PC-9 (cell line): ENCODE data around the gene KCNG4. TPM values are rescaled to one million over a fixed set of nuclear protein-coding genes. Genes with fewer than 3 reads are reported as not detected.

ENCODE experiments used
- BruUV-seq: library from RNA; stranded (reverse); fragments of 400-500 nt; replicated peaks from 2 replicates; lab custom pipeline; 2021; lab: Mats Ljungman, UMichigan
- CTCF ChIA-PET: fragments of 300-600 bp; sonication (Branson Sonifier 250); formaldehyde crosslinking; loops from one replicate; lab custom pipeline; 2022; ENCODE audit warnings: antibody characterized with exemption; lab: Charles Lee
- POLR2A ChIA-PET: fragments of 300-600 bp; sonication (Branson Sonifier 250); formaldehyde crosslinking; loops from one replicate; lab custom pipeline; 2022; ENCODE audit warnings: antibody characterized with exemption; ENCODE audit not compliant: unreplicated experiment; lab: Charles Lee
- DNase-seq, 2 experiments: peaks; one replicate each; pipeline versions ENCODE4 v3.0.0 to v3.0.0-alpha.2; 2015 to 2022; ENCODE audit warnings: mixed read lengths in 1 of 2
- H2AFZ ChIP-seq: fragments of 200-600 bp; sonication (generic); 2 replicates; pipeline ENCODE4 v1.8.1; 2017; ENCODE audit warnings: antibody characterized with exemption
- H3F3A ChIP-seq: fragments of 200-600 bp; sonication (generic); 2 replicates; pipeline ENCODE4 v1.8.1; 2017; ENCODE audit warnings: antibody characterized with exemption, mild to moderate bottlenecking, low read depth; ENCODE audit not compliant: insufficient read depth
- H3K27ac ChIP-seq: fragments of 200-600 bp; sonication (generic); 2 replicates; pipeline ENCODE4 v1.6.1; 2016; ENCODE audit warnings: mixed run types
- H3K27me3 ChIP-seq: fragments of 200-600 bp; sonication (generic); 2 replicates; pipeline ENCODE4 v1.6.1; 2016; ENCODE audit warnings: low read depth, mixed run types; ENCODE audit not compliant: insufficient read depth
- H3K36me3 ChIP-seq: fragments of 200-600 bp; sonication (generic); 2 replicates; pipeline ENCODE4 v1.6.1; 2016; ENCODE audit warnings: low read depth, mixed run types
- H3K4me1 ChIP-seq: fragments of 200-600 bp; sonication (generic); replicated peaks from 2 replicates; pipeline ENCODE4 v1.6.1; 2016; ENCODE audit warnings: mixed run types; ENCODE audit not compliant: insufficient read depth
- H3K4me2 ChIP-seq: fragments of 200-600 bp; sonication (generic); 2 replicates; pipeline ENCODE4 v1.6.1; 2017; ENCODE audit warnings: mixed run types
- H3K4me3 ChIP-seq: fragments of 200-600 bp; sonication (generic); 2 replicates; pipeline ENCODE4 v1.6.1; 2016; ENCODE audit warnings: mixed run types
- H3K79me2 ChIP-seq: fragments of 200-600 bp; sonication (generic); 2 replicates; pipeline ENCODE4 v1.6.1; 2017; ENCODE audit warnings: low read depth, mixed run types
- H3K9me2 ChIP-seq: fragments of 200-600 bp; sonication (generic); 2 replicates; pipeline ENCODE4 v1.8.1; 2017; ENCODE audit warnings: mild to moderate bottlenecking; ENCODE audit not compliant: insufficient read depth
- H3K9me3 ChIP-seq: fragments of 200-600 bp; sonication (generic); 2 replicates; pipeline ENCODE4 v1.8.1; 2016; ENCODE audit warnings: low read depth; ENCODE audit not compliant: insufficient read depth
- H4K20me1 ChIP-seq: fragments of 200-600 bp; sonication (generic); 2 replicates; pipeline ENCODE4 v1.8.1; 2017; ENCODE audit not compliant: insufficient read depth
- EZH2 ChIP-seq: fragments of 200-600 bp; sonication (generic); IDR thresholded peaks from 2 replicates; pipeline ENCODE4 v1.8.0; 2017; ENCODE audit warnings: antibody characterized with exemption, low read depth
- intact Hi-C: fragments of 100-400 bp; cut with micrococcal nuclease; formaldehyde crosslinking; loops from one replicate; pipeline ENCODE4 v1.10.0; 2022; ENCODE audit not compliant: unreplicated experiment
- total RNA-seq: library from RNA; stranded (reverse); gene quantifications from 2 replicates; pipeline ENCODE4 v1.2.3, GENCODE V29; 2021
- TF ChIP-seq, protein P1 (sequence below): fragments of 200-600 bp; sonication (generic); conservative IDR thresholded peaks from 2 replicates; pipeline ENCODE4 v1.6.1; 2017; ENCODE audit warnings: mixed run types, antibody characterized with exemption, mild to moderate bottlenecking, moderate library complexity

KCNG4 gene
- total RNA-seq, 1 experiment from 2014 or later = not detected

DNA sequence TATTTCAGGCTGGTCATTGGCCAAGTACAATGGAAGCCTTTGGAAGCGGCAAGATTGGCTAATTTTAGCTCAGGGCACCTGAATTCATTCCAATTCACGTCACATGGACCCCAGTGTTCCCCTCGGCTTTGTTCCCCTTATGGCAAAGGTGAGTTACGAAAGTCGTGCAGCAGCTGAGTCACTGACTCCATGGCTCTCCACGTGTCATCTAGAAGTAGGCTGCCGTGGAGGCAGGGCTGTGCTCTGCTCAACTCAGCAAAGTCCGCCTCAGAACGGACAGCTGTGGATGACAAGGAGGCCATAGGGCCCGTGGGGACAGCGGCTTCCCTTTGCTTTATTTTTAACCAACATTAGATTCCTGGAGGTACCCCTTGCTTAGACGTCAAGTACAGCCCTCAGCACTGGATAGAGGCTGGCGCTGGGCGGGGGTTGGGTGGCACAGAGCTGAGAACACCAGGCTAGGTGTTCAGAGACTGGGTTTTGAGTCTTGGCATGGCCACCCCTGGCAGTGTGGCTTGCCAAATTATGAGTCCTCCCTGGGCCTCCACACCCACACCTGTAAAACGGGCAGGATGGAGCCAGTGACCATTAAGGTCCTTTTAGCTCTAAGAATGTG, 25.3 kb downstream of the KCNG4 start:
- POLR2A ChIA-PET = interaction anchor here (0.6 kb wide), 1 partner anchor 551 kb away, joined by 3 read pairs; no protein-coding TSS in a partner anchor
- H3K9me2 ChIP-seq = no peaks in the 10 kb centered on the region
- no peaks in the 10 kb centered on the region for H3K79me2 ChIP-seq
- CTCF ChIA-PET = no interaction called here
- H2AFZ ChIP-seq = no peak overlapping the region
- no TSS peak for BruUV-seq
- H3K27me3 ChIP-seq = no peaks in the 10 kb centered on the region
- H4K20me1 ChIP-seq = no peaks in the 10 kb centered on the region
- TF ChIP-seq, protein P1, sequence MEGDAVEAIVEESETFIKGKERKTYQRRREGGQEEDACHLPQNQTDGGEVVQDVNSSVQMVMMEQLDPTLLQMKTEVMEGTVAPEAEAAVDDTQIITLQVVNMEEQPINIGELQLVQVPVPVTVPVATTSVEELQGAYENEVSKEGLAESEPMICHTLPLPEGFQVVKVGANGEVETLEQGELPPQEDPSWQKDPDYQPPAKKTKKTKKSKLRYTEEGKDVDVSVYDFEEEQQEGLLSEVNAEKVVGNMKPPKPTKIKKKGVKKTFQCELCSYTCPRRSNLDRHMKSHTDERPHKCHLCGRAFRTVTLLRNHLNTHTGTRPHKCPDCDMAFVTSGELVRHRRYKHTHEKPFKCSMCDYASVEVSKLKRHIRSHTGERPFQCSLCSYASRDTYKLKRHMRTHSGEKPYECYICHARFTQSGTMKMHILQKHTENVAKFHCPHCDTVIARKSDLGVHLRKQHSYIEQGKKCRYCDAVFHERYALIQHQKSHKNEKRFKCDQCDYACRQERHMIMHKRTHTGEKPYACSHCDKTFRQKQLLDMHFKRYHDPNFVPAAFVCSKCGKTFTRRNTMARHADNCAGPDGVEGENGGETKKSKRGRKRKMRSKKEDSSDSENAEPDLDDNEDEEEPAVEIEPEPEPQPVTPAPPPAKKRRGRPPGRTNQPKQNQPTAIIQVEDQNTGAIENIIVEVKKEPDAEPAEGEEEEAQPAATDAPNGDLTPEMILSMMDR = no peak
- TF ChIP-seq EZH2 = no peak
- H3K4me1 ChIP-seq = peaks cover 6% of the 10 kb centered on the region; the same call in 1 of the 2 replicates
- no peak overlapping the region for H3K27ac ChIP-seq
- intact Hi-C loops = no loop called here
- no peak overlapping the region for H3K4me2 ChIP-seq
- no peaks in the 10 kb centered on the region for H3K9me3 ChIP-seq
- H3K36me3 ChIP-seq = no peaks in the 10 kb centered on the region
- DNase-seq = peak in 1 of 2 experiments; percentile 30
- H3F3A ChIP-seq = no peaks in the 10 kb centered on the region
- no peak overlapping the region for H3K4me3 ChIP-seq

DNA sequence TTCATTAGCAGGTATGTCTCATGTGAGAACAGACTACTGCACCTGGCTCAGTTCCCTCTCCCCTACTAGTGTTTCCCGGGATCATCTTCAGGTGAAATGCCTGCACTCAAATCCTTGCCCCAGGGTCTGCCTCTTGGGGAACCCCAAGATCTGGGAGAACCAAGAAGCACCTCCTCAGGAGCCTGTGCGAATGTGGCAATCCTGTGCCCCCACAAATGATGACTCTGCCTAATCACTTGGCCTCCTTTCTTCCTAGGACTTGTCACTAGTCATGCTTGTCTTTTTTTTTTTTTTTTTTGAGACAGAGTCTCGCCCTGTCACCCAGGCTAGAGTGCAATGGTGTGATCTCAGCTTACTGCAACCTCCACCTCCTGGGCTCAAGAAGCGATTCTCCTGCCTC, 27.2 kb downstream of the KCNG4 start:
- H3K4me3 ChIP-seq = no peak overlapping the region
- H3K9me2 ChIP-seq = no peaks in the 10 kb centered on the region
- no peaks in the 10 kb centered on the region for H3K27me3 ChIP-seq
- no peak overlapping the region for H3K4me2 ChIP-seq
- H4K20me1 ChIP-seq = no peaks in the 10 kb centered on the region
- DNase-seq = no peak
- no peak overlapping the region for H3K27ac ChIP-seq
- no TSS peak for BruUV-seq
- no peaks in the 10 kb centered on the region for H3K9me3 ChIP-seq
- ChIA-PET CTCF (no interaction called here), POLR2A (no interaction called here)
- H2AFZ ChIP-seq = no peak overlapping the region
- intact Hi-C loops = no loop called here
- peaks cover 6% of the 10 kb centered on the region; the same call in 1 of the 2 replicates for H3K4me1 ChIP-seq
- no peaks in the 10 kb centered on the region for H3K36me3 ChIP-seq
- no peak for TF ChIP-seq EZH2
- TF ChIP-seq, protein P1 = no peak
- no peaks in the 10 kb centered on the region for H3F3A ChIP-seq
- no peaks in the 10 kb centered on the region for H3K79me2 ChIP-seq

DNA sequence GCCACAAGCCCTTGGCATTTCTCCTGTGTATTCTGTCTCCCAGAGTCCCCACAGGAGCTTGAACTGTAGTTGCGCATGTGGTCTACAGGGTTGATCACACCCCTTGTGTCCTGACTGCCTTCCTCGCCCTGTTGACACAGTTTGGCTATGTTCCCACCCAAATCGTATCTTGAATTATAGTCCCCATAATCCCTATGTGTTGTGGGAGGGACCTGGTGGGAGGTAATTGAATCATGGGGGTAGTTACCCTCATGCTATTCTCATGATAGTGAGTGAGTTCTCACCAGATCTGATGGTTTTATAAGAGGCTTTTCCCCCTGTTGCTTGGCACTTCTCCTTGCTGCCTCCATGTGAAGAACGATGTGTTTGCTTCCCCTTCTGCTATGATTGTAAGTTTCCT, 27.7 kb downstream of the KCNG4 start:
- CTCF ChIA-PET = no interaction called here
- Histone ChIP-seq H3F3A (no peaks in the 10 kb centered on the region), H4K20me1 (no peaks in the 10 kb centered on the region), H3K9me2 (no peaks in the 10 kb centered on the region), H2AFZ (no peak overlapping the region), H3K9me3 (no peaks in the 10 kb centered on the region), H3K36me3 (no peaks in the 10 kb centered on the region), H3K79me2 (no peaks in the 10 kb centered on the region), H3K27ac (no peak overlapping the region), H3K27me3 (no peaks in the 10 kb centered on the region), H3K4me3 (no peak overlapping the region), H3K4me2 (no peak overlapping the region), H3K4me1 (peaks cover 6% of the 10 kb centered on the region; the same call in 1 of the 2 replicates)
- no TSS peak for BruUV-seq
- POLR2A ChIA-PET = no interaction called here
- no peak for DNase-seq
- intact Hi-C loops = no loop called here
- TF ChIP-seq, protein P1 = no peak
- TF ChIP-seq EZH2 = no peak
